Hepatocyte (in vitro differentiated cells): ENCODE data around the gene PLEKHA7. TPM values are rescaled to one million over a fixed set of nuclear protein-coding genes. Genes with fewer than 3 reads are reported as not detected.

Experiments
- DNase-seq: peaks from one replicate; pipeline ENCODE4 v3.0.0-alpha.2; 2016; ENCODE audit warnings: low spot score
- H2AFZ ChIP-seq: fragments of 200-600 bp; sonication (generic); 2 replicates; pipeline ENCODE4 v1.6.0; 2016; ENCODE audit warnings: antibody characterized with exemption, mild to moderate bottlenecking
- H3K27ac ChIP-seq: fragments of 200-600 bp; sonication (generic); 2 replicates; pipeline ENCODE4 v1.5.1; 2016; ENCODE audit warnings: mild to moderate bottlenecking
- H3K27me3 ChIP-seq: fragments of 200-600 bp; sonication (generic); 2 replicates; pipeline ENCODE4 v1.6.1; 2016
- H3K36me3 ChIP-seq: fragments of 200-600 bp; sonication (generic); replicated peaks from 2 replicates; pipeline ENCODE4 v1.5.1; 2016; ENCODE audit warnings: low read depth; ENCODE audit not compliant: insufficient read depth
- H3K4me1 ChIP-seq: fragments of 200-600 bp; sonication (generic); 2 replicates; pipeline ENCODE4 v1.5.1; 2016; ENCODE audit warnings: mild to moderate bottlenecking, moderate library complexity; ENCODE audit not compliant: insufficient read depth
- H3K4me2 ChIP-seq: fragments of 200-600 bp; sonication (generic); 2 replicates; pipeline ENCODE4 v1.6.0; 2016
- H3K4me3 ChIP-seq: fragments of 200-600 bp; sonication (generic); 2 replicates; pipeline ENCODE4 v1.5.1; 2016; ENCODE audit warnings: mild to moderate bottlenecking
- H3K79me2 ChIP-seq: fragments of 200-600 bp; sonication (generic); 2 replicates; pipeline ENCODE4 v1.6.0; 2017; ENCODE audit warnings: mild to moderate bottlenecking
- H3K9me2 ChIP-seq: fragments of 200-600 bp; sonication (generic); replicated peaks from 2 replicates; pipeline ENCODE4 v1.6.0; 2017; ENCODE audit warnings: mild to moderate bottlenecking; ENCODE audit not compliant: insufficient read depth
- H3K9me3 ChIP-seq: fragments of 200-600 bp; sonication (generic); 2 replicates; pipeline ENCODE4 v1.5.1; 2016; ENCODE audit warnings: low read depth, mild to moderate bottlenecking
- H4K20me1 ChIP-seq: fragments of 200-600 bp; sonication (generic); 2 replicates; pipeline ENCODE4 v1.6.0; 2016; ENCODE audit warnings: mild to moderate bottlenecking; ENCODE audit not compliant: insufficient read depth, poor library complexity, severe bottlenecking
- CTCF ChIP-seq: fragments of 200-600 bp; sonication (generic); IDR thresholded peaks from 2 replicates; pipeline ENCODE4 v1.5.1; 2016; ENCODE audit warnings: antibody characterized with exemption, mild to moderate bottlenecking; ENCODE audit not compliant: poor library complexity
- EZH2 ChIP-seq: fragments of 200-600 bp; sonication (generic); IDR thresholded peaks from 2 replicates; pipeline ENCODE4 v1.6.1; 2016; ENCODE audit warnings: antibody characterized with exemption, mild to moderate bottlenecking, borderline replicate concordance
- EZH2phosphoT487 ChIP-seq: fragments of 200-600 bp; sonication (generic); IDR thresholded peaks from one replicate; pipeline ENCODE4 v1.6.1; 2018; ENCODE audit warnings: antibody characterized with exemption, mild to moderate bottlenecking, low read depth, moderate library complexity; ENCODE audit not compliant: unreplicated experiment, severe bottlenecking
- WGBS: methylation state at CpG from one replicate; pipeline ENCODE4 v1.1.6; 2016; ENCODE audit warnings: low lambda C conversion rate; ENCODE audit errors: missing lambda C conversion rate; 5-methylcytosine and 5-hydroxymethylcytosine counted together
- polyA plus RNA-seq: library from polyadenylated mRNA; unstranded; fragments of >200 nt; fragmentation: Nextera tagmentation; extraction: Ambion mirVana; gene quantifications from 2 replicates; pipeline ENCODE4 v1.2.1, GENCODE V29; 2016
- total RNA-seq: library from RNA; depleted of rRNA; stranded (reverse); fragments of >200 nt; gene quantifications from 2 replicates; pipeline ENCODE4 v1.2.3, GENCODE V29; 2014

Gene PLEKHA7
- total and polyA plus RNA-seq, 2 experiments from 2014 or later: 16.7 to 35.6 TPM

DNA sequence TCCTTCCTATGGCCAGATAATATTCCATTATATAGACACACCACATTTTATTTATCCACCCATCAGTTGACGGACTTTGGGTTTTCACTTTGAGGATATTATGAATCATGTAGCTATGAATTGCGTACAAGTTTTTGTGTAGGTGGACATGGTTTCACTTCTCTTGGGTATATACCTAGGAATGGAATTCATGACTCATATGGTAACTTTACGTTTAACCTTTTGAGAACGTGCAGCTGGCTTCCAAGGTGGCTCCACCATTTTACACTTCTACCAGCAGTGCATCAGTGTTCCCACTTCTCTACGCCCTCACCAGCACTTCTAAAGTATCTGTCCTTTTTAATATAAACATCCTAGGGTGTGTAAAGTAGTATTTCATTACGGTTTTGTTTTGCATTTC is 112.0 kb downstream of the PLEKHA7 start:
- Histone ChIP-seq H4K20me1 (no peaks in the 10 kb centered on the region), H3K4me2 (no peak overlapping the region), H3K36me3 (no peaks in the 10 kb centered on the region), H2AFZ (no peak overlapping the region), H3K4me1 (peaks cover 35% of the 10 kb centered on the region), H3K9me3 (no peaks in the 10 kb centered on the region), H3K4me3 (no peak overlapping the region), H3K27me3 (no peaks in the 10 kb centered on the region), H3K9me2 (no peaks in the 10 kb centered on the region), H3K79me2 (peaks cover 56% of the 10 kb centered on the region), H3K27ac (peak overlapping the region; percentile 33)
- no peak for DNase-seq
- TF ChIP-seq EZH2phosphoT487: no peak
- TF ChIP-seq EZH2: no peak
- no peak for TF ChIP-seq CTCF
- WGBS: 80% methylated on average over 6 of the region's 6 CpGs

DNA sequence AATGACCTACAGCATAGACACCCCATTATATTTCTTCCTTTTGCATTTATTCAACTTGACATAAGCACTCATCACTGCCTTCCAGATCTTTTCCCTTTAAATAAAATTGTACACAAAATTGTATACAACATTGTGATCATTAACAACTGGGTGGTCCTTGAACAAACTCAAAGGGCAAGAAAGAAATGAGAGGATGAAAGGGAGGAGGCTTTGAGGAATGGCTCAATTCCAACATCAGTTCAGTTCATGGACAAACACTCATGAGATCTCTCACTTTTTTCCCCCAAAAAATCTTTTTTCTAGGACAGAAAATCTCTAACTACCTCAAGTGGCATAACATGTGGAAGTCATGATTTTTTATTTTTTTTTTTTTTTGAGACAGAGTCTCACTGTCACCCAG is 113.7 kb downstream of the PLEKHA7 start:
- Histone ChIP-seq H4K20me1 (no peaks in the 10 kb centered on the region), H3K4me2 (no peak overlapping the region), H3K36me3 (no peaks in the 10 kb centered on the region), H3K27ac (no peak overlapping the region), H3K4me3 (no peak overlapping the region), H3K27me3 (no peaks in the 10 kb centered on the region), H3K79me2 (peaks cover 62% of the 10 kb centered on the region), H3K9me3 (no peaks in the 10 kb centered on the region), H3K9me2 (no peaks in the 10 kb centered on the region), H2AFZ (no peak overlapping the region), H3K4me1 (peaks cover 31% of the 10 kb centered on the region)
- DNase-seq: no peak
- TF ChIP-seq EZH2 (no peak), CTCF (no peak), EZH2phosphoT487 (no peak)

DNA sequence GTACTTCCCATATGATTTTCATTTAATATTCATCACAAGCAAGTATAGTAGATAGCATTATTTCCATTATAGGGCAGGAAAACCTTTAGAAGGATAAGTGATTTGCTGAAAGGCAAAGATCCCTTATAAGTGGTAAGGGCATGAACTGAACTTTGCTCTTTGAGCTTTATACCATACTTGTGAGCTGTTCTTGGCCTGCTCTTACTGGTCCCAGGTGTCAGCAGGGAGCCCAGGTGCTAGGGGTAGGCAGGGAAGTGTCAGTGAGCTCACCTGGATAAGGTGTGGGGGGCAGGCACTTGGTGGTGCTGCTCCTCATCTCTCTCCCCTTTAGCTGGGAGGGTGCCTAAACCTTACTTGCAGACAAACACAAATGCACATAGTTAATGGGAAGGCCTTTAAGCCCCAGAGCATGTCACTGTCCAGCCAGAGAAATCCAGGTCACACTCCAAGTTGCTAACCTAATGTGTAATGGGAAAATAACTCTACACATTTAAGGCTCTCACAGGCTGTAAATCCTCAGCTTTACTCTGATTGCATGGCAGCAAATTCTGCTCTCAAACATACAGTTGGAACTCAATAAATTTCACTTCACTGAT is 114.4 kb downstream of the PLEKHA7 start:
- Histone ChIP-seq H3K9me3 (no peaks in the 10 kb centered on the region), H3K79me2 (peaks cover 63% of the 10 kb centered on the region), H3K4me1 (peaks cover 25% of the 10 kb centered on the region), H3K4me2 (no peak overlapping the region), H3K27me3 (no peaks in the 10 kb centered on the region), H4K20me1 (peaks cover 4% of the 10 kb centered on the region), H3K36me3 (no peaks in the 10 kb centered on the region), H3K27ac (no peak overlapping the region), H3K9me2 (no peaks in the 10 kb centered on the region), H3K4me3 (no peak overlapping the region), H2AFZ (no peak overlapping the region)
- TF ChIP-seq EZH2phosphoT487: no peak
- no peak for TF ChIP-seq EZH2
- TF ChIP-seq CTCF: no peak
- DNase-seq: no peak
